BE2C (cell line): ENCODE measurements around the gene CATSPERD.
"Not testable (repeated sequence)": the region's sequence is repeated elsewhere in the genome, so short reads cannot be mapped to it uniquely, and the experiment has no call there.

Experiments
- DNase-seq: peaks from one replicate; pipeline ENCODE4 v3.0.0-alpha.2; 2020
- H3K27me3 ChIP-seq: fragments of 250-450 bp; sonication (Bioruptor Pico); 2 replicates; pipeline ENCODE4 v1.5.1; 2020; ENCODE audit warnings: mild to moderate bottlenecking
- H3K36me3 ChIP-seq: fragments of 250-450 bp; sonication (Bioruptor Pico); 2 replicates; pipeline ENCODE4 v1.5.1; 2020; ENCODE audit warnings: mild to moderate bottlenecking
- H3K4me1 ChIP-seq: fragments of 250-450 bp; sonication (Bioruptor Pico); 2 replicates; pipeline ENCODE4 v1.5.1; 2020
- H3K4me3 ChIP-seq: 2 replicates; pipeline ENCODE4 v1.5.1; 2011; ENCODE audit warnings: low read depth, low read length
- H3K9me3 ChIP-seq: fragments of 250-450 bp; sonication (Bioruptor Pico); 2 replicates; pipeline ENCODE4 v1.5.1; 2020
- CTCF ChIP-seq: IDR thresholded peaks from 2 replicates; pipeline ENCODE4 v1.5.1; 2012; ENCODE audit warnings: mild to moderate bottlenecking, low read depth, low read length

Gene CATSPERD

GRCh38 chr19:5697022-5697889, 23.2 kb upstream of the CATSPERD start:
- H3K36me3 ChIP-seq: peaks cover 84% of the 10 kb centered on the region
- DNase-seq: no peak

GRCh38 chr19:5697890-5698634, 22.4 kb upstream of the CATSPERD start:
- no peak for DNase-seq
- H3K4me1 ChIP-seq: no peaks in the 10 kb centered on the region
- TF ChIP-seq CTCF: no peak
- H3K36me3 ChIP-seq: peaks cover 77% of the 10 kb centered on the region
- no peaks in the 10 kb centered on the region for H3K27me3 ChIP-seq
- no peaks in the 10 kb centered on the region for H3K9me3 ChIP-seq
- H3K4me3 ChIP-seq: no peak overlapping the region

More at GRCh38 chr19:5697022-5697889, 23.2 kb upstream of the CATSPERD start:
- TF ChIP-seq CTCF: no peak
- Histone ChIP-seq H3K4me1 (peaks cover 4% of the 10 kb centered on the region; the same call in 1 of the 2 replicates), H3K27me3 (no peaks in the 10 kb centered on the region), H3K4me3 (no peak overlapping the region), H3K9me3 (no peaks in the 10 kb centered on the region)

GRCh38 chr19:5698635-5699422, 21.6 kb upstream of the CATSPERD start:
- no peak for TF ChIP-seq CTCF
- Histone ChIP-seq H3K4me1 (no peaks in the 10 kb centered on the region), H3K27me3 (no peaks in the 10 kb centered on the region), H3K9me3 (no peaks in the 10 kb centered on the region), H3K36me3 (peaks cover 77% of the 10 kb centered on the region), H3K4me3 (no peak overlapping the region)
- no peak for DNase-seq

GRCh38 chr19:5700455-5701092, 19.9 kb upstream of the CATSPERD start:
- Histone ChIP-seq H3K36me3 (peaks cover 77% of the 10 kb centered on the region), H3K4me1 (no peaks in the 10 kb centered on the region), H3K4me3 (no peak overlapping the region), H3K27me3 (no peaks in the 10 kb centered on the region), H3K9me3 (no peaks in the 10 kb centered on the region)
- TF ChIP-seq CTCF: no peak
- no peak for DNase-seq

GRCh38 chr19:5702053-5702410, 18.4 kb upstream of the CATSPERD start:
- not testable (repeated sequence) for H3K27me3 ChIP-seq, H3K4me1 ChIP-seq, DNase-seq, H3K4me3 ChIP-seq, H3K9me3 ChIP-seq
- H3K36me3 ChIP-seq: peaks cover 77% of the 10 kb centered on the region
